H1 (cell line): Measurements from ENCODE around the gene DOCK3. TPM values are rescaled to one million over a fixed set of nuclear protein-coding genes. Genes with fewer than 3 reads are reported as not detected.

Experiments
- KDM5A ChIP-seq: fragments of 200-600 bp; IDR thresholded peaks from 2 replicates; pipeline ENCODE4 v1.7.1; 2012; ENCODE audit warnings: mild to moderate bottlenecking, low read length, inconsistent platforms, mixed read lengths
- NANOG ChIP-seq: IDR thresholded peaks from 2 replicates; pipeline ENCODE4 v1.6.1; 2011; ENCODE audit warnings: low read length, low read depth, mild to moderate bottlenecking, inconsistent platforms; ENCODE audit not compliant: insufficient read depth, poor library complexity, severe bottlenecking
- SUZ12 ChIP-seq: fragments of 200-600 bp; sonication (generic); IDR thresholded peaks from 2 replicates; pipeline ENCODE4 v1.6.1; 2012; ENCODE audit warnings: mild to moderate bottlenecking, inconsistent platforms, low read length, moderate library complexity, mixed read lengths
- ZNF274 ChIP-seq: IDR thresholded peaks from 2 replicates; pipeline ENCODE4 v1.7.0; 2012; ENCODE audit warnings: low read length, borderline replicate concordance; ENCODE audit errors: extremely low read depth
- polyA plus RNA-seq, 7 experiments: library from polyadenylated mRNA; depleted of rRNA in 3 of 7; stranded (reverse) in 5 of 7; unstranded in 2 of 7; fragments of >200 nt in 5 of 7; fragments of 200-250 nt in 2 of 7; gene quantifications; 1 replicate in 5 of 7; 2 replicates in 1 of 7; 4 replicates in 1 of 7; pipeline versions ENCODE4 v1.2.1 to v1.2.3, GENCODE V29; 2011 to 2013; ENCODE audit warnings: missing spikeins in 2 of 7, mixed read lengths in 2 of 7
- total RNA-seq: library from RNA; stranded (reverse); fragmentation: NEBNext Ultra II Directional; extraction: Animal tissue kit (Norgen Biotek cat#: 25700); gene quantifications from 2 replicates; pipeline ENCODE4 v1.2.1, GENCODE V29; 2021
- TF ChIP-seq, protein P1 (sequence below): fragments of 300-600 bp; sonication (generic); IDR thresholded peaks from 2 replicates; pipeline ENCODE4 v1.7.1; 2012; ENCODE audit warnings: low read length, moderate library complexity, mild to moderate bottlenecking, inconsistent platforms; ENCODE audit not compliant: insufficient replicate concordance

The DOCK3 gene
- total and polyA plus RNA-seq, 2 of the 8 experiments (the other 6 are each of a cell fraction or from before 2014, with no cell fraction given), result 2.7 to 5.0 TPM

DNA sequence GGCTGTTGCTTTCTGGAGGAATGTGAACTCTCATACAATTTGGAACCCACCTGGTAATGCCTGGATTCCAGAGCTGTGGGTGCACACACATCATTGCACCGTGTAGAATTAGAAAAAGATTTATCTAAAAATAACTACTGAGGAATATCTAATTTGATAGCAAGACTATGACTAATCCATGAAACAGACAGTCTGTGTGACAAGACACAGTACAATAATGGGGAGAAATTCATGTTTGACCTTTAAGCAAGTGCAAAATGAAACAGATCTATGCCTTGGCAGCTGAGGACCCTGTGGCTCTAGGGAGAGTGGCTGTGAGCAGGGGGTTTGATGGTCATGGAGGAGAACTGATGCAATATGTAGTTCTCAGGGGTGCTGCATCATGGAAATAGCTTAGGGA, 7.9 kb upstream of the DOCK3 start (continued):
- TF ChIP-seq ZNF274 (no peak), NANOG (no peak), KDM5A (no peak), SUZ12 (no peak)
- TF ChIP-seq, protein P1, sequence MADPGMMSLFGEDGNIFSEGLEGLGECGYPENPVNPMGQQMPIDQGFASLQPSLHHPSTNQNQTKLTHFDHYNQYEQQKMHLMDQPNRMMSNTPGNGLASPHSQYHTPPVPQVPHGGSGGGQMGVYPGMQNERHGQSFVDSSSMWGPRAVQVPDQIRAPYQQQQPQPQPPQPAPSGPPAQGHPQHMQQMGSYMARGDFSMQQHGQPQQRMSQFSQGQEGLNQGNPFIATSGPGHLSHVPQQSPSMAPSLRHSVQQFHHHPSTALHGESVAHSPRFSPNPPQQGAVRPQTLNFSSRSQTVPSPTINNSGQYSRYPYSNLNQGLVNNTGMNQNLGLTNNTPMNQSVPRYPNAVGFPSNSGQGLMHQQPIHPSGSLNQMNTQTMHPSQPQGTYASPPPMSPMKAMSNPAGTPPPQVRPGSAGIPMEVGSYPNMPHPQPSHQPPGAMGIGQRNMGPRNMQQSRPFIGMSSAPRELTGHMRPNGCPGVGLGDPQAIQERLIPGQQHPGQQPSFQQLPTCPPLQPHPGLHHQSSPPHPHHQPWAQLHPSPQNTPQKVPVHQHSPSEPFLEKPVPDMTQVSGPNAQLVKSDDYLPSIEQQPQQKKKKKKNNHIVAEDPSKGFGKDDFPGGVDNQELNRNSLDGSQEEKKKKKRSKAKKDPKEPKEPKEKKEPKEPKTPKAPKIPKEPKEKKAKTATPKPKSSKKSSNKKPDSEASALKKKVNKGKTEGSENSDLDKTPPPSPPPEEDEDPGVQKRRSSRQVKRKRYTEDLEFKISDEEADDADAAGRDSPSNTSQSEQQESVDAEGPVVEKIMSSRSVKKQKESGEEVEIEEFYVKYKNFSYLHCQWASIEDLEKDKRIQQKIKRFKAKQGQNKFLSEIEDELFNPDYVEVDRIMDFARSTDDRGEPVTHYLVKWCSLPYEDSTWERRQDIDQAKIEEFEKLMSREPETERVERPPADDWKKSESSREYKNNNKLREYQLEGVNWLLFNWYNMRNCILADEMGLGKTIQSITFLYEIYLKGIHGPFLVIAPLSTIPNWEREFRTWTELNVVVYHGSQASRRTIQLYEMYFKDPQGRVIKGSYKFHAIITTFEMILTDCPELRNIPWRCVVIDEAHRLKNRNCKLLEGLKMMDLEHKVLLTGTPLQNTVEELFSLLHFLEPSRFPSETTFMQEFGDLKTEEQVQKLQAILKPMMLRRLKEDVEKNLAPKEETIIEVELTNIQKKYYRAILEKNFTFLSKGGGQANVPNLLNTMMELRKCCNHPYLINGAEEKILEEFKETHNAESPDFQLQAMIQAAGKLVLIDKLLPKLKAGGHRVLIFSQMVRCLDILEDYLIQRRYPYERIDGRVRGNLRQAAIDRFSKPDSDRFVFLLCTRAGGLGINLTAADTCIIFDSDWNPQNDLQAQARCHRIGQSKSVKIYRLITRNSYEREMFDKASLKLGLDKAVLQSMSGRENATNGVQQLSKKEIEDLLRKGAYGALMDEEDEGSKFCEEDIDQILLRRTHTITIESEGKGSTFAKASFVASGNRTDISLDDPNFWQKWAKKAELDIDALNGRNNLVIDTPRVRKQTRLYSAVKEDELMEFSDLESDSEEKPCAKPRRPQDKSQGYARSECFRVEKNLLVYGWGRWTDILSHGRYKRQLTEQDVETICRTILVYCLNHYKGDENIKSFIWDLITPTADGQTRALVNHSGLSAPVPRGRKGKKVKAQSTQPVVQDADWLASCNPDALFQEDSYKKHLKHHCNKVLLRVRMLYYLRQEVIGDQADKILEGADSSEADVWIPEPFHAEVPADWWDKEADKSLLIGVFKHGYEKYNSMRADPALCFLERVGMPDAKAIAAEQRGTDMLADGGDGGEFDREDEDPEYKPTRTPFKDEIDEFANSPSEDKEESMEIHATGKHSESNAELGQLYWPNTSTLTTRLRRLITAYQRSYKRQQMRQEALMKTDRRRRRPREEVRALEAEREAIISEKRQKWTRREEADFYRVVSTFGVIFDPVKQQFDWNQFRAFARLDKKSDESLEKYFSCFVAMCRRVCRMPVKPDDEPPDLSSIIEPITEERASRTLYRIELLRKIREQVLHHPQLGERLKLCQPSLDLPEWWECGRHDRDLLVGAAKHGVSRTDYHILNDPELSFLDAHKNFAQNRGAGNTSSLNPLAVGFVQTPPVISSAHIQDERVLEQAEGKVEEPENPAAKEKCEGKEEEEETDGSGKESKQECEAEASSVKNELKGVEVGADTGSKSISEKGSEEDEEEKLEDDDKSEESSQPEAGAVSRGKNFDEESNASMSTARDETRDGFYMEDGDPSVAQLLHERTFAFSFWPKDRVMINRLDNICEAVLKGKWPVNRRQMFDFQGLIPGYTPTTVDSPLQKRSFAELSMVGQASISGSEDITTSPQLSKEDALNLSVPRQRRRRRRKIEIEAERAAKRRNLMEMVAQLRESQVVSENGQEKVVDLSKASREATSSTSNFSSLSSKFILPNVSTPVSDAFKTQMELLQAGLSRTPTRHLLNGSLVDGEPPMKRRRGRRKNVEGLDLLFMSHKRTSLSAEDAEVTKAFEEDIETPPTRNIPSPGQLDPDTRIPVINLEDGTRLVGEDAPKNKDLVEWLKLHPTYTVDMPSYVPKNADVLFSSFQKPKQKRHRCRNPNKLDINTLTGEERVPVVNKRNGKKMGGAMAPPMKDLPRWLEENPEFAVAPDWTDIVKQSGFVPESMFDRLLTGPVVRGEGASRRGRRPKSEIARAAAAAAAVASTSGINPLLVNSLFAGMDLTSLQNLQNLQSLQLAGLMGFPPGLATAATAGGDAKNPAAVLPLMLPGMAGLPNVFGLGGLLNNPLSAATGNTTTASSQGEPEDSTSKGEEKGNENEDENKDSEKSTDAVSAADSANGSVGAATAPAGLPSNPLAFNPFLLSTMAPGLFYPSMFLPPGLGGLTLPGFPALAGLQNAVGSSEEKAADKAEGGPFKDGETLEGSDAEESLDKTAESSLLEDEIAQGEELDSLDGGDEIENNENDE, result no peak
